ENCODE measurements around the gene IQSEC3. TPM values are rescaled to one million over a fixed set of nuclear protein-coding genes. Genes with fewer than 3 reads are reported as not detected.

The IQSEC3 gene
- total and polyA plus RNA-seq, 2 donors: 0.99 to 4.4 TPM

GRCh38 chr12:87856-88255 lies 21.3 kb downstream of the IQSEC3 start:
- Histone ChIP-seq H3K27ac (ENCODE audit: low read depth in 1 of 2, low read length in 1 of 2) (no peak overlapping the region), H3K4me1 (ENCODE audit: control insufficient read depth in 2 of 2, insufficient read depth in 2 of 2, low read length in 2 of 2) (peaks cover 0 to 2% of the 10 kb centered on the region in 2 donors), H3K36me3 (ENCODE audit: control insufficient read depth in 2 of 2, insufficient read depth in 2 of 2, low read length in 1 of 2) (no peaks in the 10 kb centered on the region), H3K4me3 (ENCODE audit: low read length in 2 of 2) (no peak overlapping the region), H3K27me3 (ENCODE audit: control insufficient read depth in 2 of 2, insufficient read depth in 1 of 2, low read length in 1 of 2) (no peaks in the 10 kb centered on the region), H3K9me3 (ENCODE audit: control insufficient read depth in 2 of 2, insufficient read depth in 1 of 2, low read length in 1 of 2) (peaks cover 0 to 10% of the 10 kb centered on the region in 2 donors)
- WGBS: 90% methylated on average over 9 of the region's 9 CpGs
- DNase-seq (ENCODE audit: low read depth in 6 of 9, low spot score in 9 of 9): no peak

DNA sequence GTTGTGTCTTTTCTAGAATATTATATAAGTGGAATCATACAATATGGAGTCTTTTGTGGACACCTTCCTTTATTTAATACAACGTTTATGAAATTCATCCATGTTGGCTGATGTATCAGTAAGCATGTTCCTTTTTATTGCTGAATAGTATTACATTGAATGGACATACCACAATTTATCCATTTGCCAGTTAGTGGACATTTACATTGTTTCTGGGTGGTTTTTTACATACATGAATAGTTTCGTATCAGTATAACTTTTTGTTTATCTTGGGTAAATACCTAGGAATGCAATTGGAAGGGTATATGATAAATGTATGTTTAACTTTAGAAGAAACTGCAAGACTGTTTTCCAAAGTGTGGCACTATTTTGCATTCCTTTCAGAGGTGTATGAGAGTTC lies 23.1 kb downstream of the IQSEC3 start:
- Histone ChIP-seq H3K9me3 (ENCODE audit: control insufficient read depth in 2 of 2, insufficient read depth in 1 of 2, low read length in 1 of 2) (peaks cover 0 to 10% of the 10 kb centered on the region in 2 donors), H3K36me3 (ENCODE audit: control insufficient read depth in 2 of 2, insufficient read depth in 2 of 2, low read length in 1 of 2) (no peaks in the 10 kb centered on the region), H3K4me3 (ENCODE audit: low read length in 2 of 2) (no peak overlapping the region), H3K27me3 (ENCODE audit: control insufficient read depth in 2 of 2, insufficient read depth in 1 of 2, low read length in 1 of 2) (no peaks in the 10 kb centered on the region), H3K27ac (ENCODE audit: low read depth in 1 of 2, low read length in 1 of 2) (no peak overlapping the region), H3K4me1 (ENCODE audit: control insufficient read depth in 2 of 2, insufficient read depth in 2 of 2, low read length in 2 of 2) (peaks cover 0 to 2% of the 10 kb centered on the region in 2 donors)
- 87% methylated on average over 2 of the region's 2 CpGs for WGBS
- DNase-seq (ENCODE audit: low read depth in 6 of 9, low spot score in 9 of 9): no peak

DNA sequence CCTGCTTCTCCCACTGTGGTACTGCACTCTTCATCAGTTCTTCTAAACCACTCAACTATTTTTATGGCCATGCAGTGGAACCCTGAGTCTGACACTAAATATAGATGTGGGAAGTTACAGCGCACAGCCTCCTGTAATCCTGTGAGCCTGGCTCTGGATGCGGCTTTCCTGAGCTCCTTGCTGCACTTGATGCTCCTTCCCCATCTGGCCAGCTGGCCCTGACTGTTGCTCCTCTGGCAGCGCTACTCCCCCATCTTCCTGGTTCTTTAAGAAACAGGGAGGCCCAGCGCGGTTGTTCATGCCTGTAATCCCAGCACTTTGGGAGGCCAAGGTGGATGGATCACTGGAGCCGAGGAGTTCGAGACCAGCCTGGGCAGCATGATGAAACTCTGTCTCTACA lies 24.6 kb downstream of the IQSEC3 start:
- Histone ChIP-seq H3K4me1 (ENCODE audit: control insufficient read depth in 2 of 2, insufficient read depth in 2 of 2, low read length in 2 of 2) (peaks cover 0 to 2% of the 10 kb centered on the region in 2 donors), H3K4me3 (ENCODE audit: low read length in 2 of 2) (no peak overlapping the region), H3K36me3 (ENCODE audit: control insufficient read depth in 2 of 2, insufficient read depth in 2 of 2, low read length in 1 of 2) (no peaks in the 10 kb centered on the region), H3K27ac (ENCODE audit: low read depth in 1 of 2, low read length in 1 of 2) (no peak overlapping the region), H3K9me3 (ENCODE audit: control insufficient read depth in 2 of 2, insufficient read depth in 1 of 2, low read length in 1 of 2) (peaks cover 0 to 10% of the 10 kb centered on the region in 2 donors), H3K27me3 (ENCODE audit: control insufficient read depth in 2 of 2, insufficient read depth in 1 of 2, low read length in 1 of 2) (no peaks in the 10 kb centered on the region)
- DNase-seq (ENCODE audit: low read depth in 6 of 9, low spot score in 9 of 9): no peak
- 84% methylated on average over 7 of the region's 7 CpGs for WGBS

GRCh38 chr12:93266-94005 lies 26.9 kb downstream of the IQSEC3 start:
- no peak overlapping the region for H3K27ac ChIP-seq (ENCODE audit: low read depth in 1 of 2, low read length in 1 of 2)
- H3K4me1 ChIP-seq (ENCODE audit: control insufficient read depth in 2 of 2, insufficient read depth in 2 of 2, low read length in 2 of 2): peaks cover 0 to 9% of the 10 kb centered on the region in 2 donors
- no peaks in the 10 kb centered on the region for H3K27me3 ChIP-seq (ENCODE audit: control insufficient read depth in 2 of 2, insufficient read depth in 1 of 2, low read length in 1 of 2)
- no peak overlapping the region for H3K4me3 ChIP-seq (ENCODE audit: low read length in 2 of 2)
- H3K9me3 ChIP-seq (ENCODE audit: control insufficient read depth in 2 of 2, insufficient read depth in 1 of 2, low read length in 1 of 2): peaks cover 0 to 10% of the 10 kb centered on the region in 2 donors
- DNase-seq (ENCODE audit: low read depth in 6 of 9, low spot score in 9 of 9): no peak
- 43% methylated on average over 6 of the region's 6 CpGs for WGBS
- H3K36me3 ChIP-seq (ENCODE audit: control insufficient read depth in 2 of 2, insufficient read depth in 2 of 2, low read length in 1 of 2): no peaks in the 10 kb centered on the region

- 98% methylated on average over 1 of the region's 1 CpG for WGBS
Measured at GRCh38 chr12:96543-96942, 30.0 kb downstream of the IQSEC3 start.

DNA sequence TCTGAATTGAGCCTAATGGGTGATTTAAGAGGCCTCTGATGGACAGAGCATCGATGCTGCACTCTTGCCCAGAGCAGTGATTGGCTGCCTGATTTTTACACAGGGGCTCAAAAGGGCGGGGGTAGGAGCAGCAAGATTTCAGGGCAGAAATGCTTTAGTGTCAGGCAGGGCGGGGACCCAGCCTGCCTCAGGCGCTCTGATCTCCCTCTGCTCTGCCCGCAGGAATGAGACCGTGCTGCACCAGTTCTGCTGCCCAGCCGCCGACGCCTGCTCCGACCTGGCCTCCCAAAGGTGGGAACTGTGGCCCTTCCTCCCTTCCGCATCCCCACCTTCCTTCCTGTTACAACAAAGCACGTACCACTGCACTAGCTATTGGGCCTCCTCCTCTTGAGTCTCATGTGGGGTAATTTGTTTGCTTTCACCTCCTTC lies 32.4 kb downstream of the IQSEC3 start:
- H3K27me3 ChIP-seq (ENCODE audit: control insufficient read depth in 2 of 2, insufficient read depth in 1 of 2, low read length in 1 of 2): peaks cover 0 to 2% of the 10 kb centered on the region in 2 donors

More at GRCh38 chr12:96543-96942, 30.0 kb downstream of the IQSEC3 start:
- Histone ChIP-seq H3K27ac (ENCODE audit: low read depth in 1 of 2, low read length in 1 of 2) (no peak overlapping the region), H3K36me3 (ENCODE audit: control insufficient read depth in 2 of 2, insufficient read depth in 2 of 2, low read length in 1 of 2) (no peaks in the 10 kb centered on the region), H3K9me3 (ENCODE audit: control insufficient read depth in 2 of 2, insufficient read depth in 1 of 2, low read length in 1 of 2) (peaks cover 0 to 9% of the 10 kb centered on the region in 2 donors), H3K27me3 (ENCODE audit: control insufficient read depth in 2 of 2, insufficient read depth in 1 of 2, low read length in 1 of 2) (peaks cover 0 to 2% of the 10 kb centered on the region in 2 donors), H3K4me3 (ENCODE audit: low read length in 2 of 2) (no peak overlapping the region), H3K4me1 (ENCODE audit: control insufficient read depth in 2 of 2, insufficient read depth in 2 of 2, low read length in 2 of 2) (peaks cover 0 to 9% of the 10 kb centered on the region in 2 donors)
- DNase-seq (ENCODE audit: low read depth in 6 of 9, low spot score in 9 of 9): no peak

DNA sequence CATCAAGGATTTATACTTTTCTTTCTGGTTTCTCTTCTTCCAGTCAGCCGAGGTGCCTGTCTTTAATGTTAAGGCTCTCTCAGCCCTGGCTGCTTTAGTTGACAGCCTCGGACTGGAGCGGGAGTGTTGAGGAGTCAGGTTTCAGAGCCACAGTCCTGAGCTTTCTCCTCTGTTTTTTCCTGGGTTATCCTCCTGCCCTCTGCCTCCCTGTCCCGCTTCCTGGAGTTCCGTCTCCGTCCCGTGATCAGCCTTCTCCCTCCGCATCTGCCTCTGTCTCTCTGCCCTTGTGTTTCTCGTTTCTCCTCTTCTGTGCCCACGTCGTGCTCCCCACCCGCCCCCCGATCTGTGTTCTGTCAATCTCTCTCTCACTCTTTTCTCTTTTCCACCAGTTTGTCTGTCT lies 33.0 kb downstream of the IQSEC3 start:
- no peaks in the 10 kb centered on the region for H3K36me3 ChIP-seq (ENCODE audit: control insufficient read depth in 2 of 2, insufficient read depth in 2 of 2, low read length in 1 of 2)
- no peak for DNase-seq (ENCODE audit: low read depth in 6 of 9, low spot score in 9 of 9)
- H3K9me3 ChIP-seq (ENCODE audit: control insufficient read depth in 2 of 2, insufficient read depth in 1 of 2, low read length in 1 of 2): peaks cover 0 to 3% of the 10 kb centered on the region in 2 donors
- no peak overlapping the region for H3K4me3 ChIP-seq (ENCODE audit: low read length in 2 of 2)
- H3K27ac ChIP-seq (ENCODE audit: low read depth in 1 of 2, low read length in 1 of 2): no peak overlapping the region
- peaks cover 0 to 2% of the 10 kb centered on the region in 2 donors for H3K27me3 ChIP-seq (ENCODE audit: control insufficient read depth in 2 of 2, insufficient read depth in 1 of 2, low read length in 1 of 2)
- WGBS: 85% methylated on average over 13 of the region's 13 CpGs
- H3K4me1 ChIP-seq (ENCODE audit: control insufficient read depth in 2 of 2, insufficient read depth in 2 of 2, low read length in 2 of 2): peaks cover 2 to 13% of the 10 kb centered on the region in 2 donors

More for the DNA sequence above, 32.4 kb downstream of the IQSEC3 start:
- H3K27ac ChIP-seq (ENCODE audit: low read depth in 1 of 2, low read length in 1 of 2): no peak overlapping the region
- no peaks in the 10 kb centered on the region for H3K9me3 ChIP-seq (ENCODE audit: control insufficient read depth in 2 of 2, insufficient read depth in 1 of 2, low read length in 1 of 2)
- no peak overlapping the region for H3K4me3 ChIP-seq (ENCODE audit: low read length in 2 of 2)
- no peaks in the 10 kb centered on the region for H3K36me3 ChIP-seq (ENCODE audit: control insufficient read depth in 2 of 2, insufficient read depth in 2 of 2, low read length in 1 of 2)
- no peak for DNase-seq (ENCODE audit: low read depth in 6 of 9, low spot score in 9 of 9)
- peaks cover 0 to 9% of the 10 kb centered on the region in 2 donors for H3K4me1 ChIP-seq (ENCODE audit: control insufficient read depth in 2 of 2, insufficient read depth in 2 of 2, low read length in 2 of 2)
- 85% methylated on average over 12 of the region's 12 CpGs for WGBS

GRCh38 chr12:101969-102878 lies 35.7 kb downstream of the IQSEC3 start:
- H3K27ac ChIP-seq (ENCODE audit: low read depth in 1 of 2, low read length in 1 of 2): no peak overlapping the region
- DNase-seq (ENCODE audit: low read depth in 6 of 9, low spot score in 9 of 9): no peak
- H3K4me3 ChIP-seq (ENCODE audit: low read length in 2 of 2): no peak overlapping the region
- peaks cover 3 to 18% of the 10 kb centered on the region in 2 donors for H3K4me1 ChIP-seq (ENCODE audit: control insufficient read depth in 2 of 2, insufficient read depth in 2 of 2, low read length in 2 of 2)
- H3K27me3 ChIP-seq (ENCODE audit: control insufficient read depth in 2 of 2, insufficient read depth in 1 of 2, low read length in 1 of 2): peaks cover 0 to 2% of the 10 kb centered on the region in 2 donors
- WGBS: 92% methylated on average over 15 of the region's 15 CpGs
- H3K9me3 ChIP-seq (ENCODE audit: control insufficient read depth in 2 of 2, insufficient read depth in 1 of 2, low read length in 1 of 2): peaks cover 0 to 8% of the 10 kb centered on the region in 2 donors
- H3K36me3 ChIP-seq (ENCODE audit: control insufficient read depth in 2 of 2, insufficient read depth in 2 of 2, low read length in 1 of 2): no peaks in the 10 kb centered on the region

DNA sequence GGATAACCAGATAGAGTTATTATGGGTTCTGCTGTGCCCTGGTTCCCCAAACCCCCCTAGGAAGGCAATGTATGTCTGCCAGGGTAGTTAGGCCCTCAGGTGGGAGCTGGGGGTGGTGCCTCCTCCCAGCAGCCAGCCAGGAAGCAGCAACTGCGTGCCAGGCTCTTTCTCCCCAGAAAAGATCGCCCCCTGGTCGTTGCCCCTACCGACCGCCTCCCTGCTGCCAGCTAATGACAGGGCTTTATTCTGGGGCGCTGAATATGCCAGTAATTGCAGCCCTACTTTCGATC lies 36.3 kb downstream of the IQSEC3 start:
- Histone ChIP-seq H3K9me3 (ENCODE audit: control insufficient read depth in 2 of 2, insufficient read depth in 1 of 2, low read length in 1 of 2) (peaks cover 0 to 8% of the 10 kb centered on the region in 2 donors), H3K27me3 (ENCODE audit: control insufficient read depth in 2 of 2, insufficient read depth in 1 of 2, low read length in 1 of 2) (peaks cover 0 to 2% of the 10 kb centered on the region in 2 donors), H3K4me3 (ENCODE audit: low read length in 2 of 2) (no peak overlapping the region), H3K27ac (ENCODE audit: low read depth in 1 of 2, low read length in 1 of 2) (no peak overlapping the region), H3K4me1 (ENCODE audit: control insufficient read depth in 2 of 2, insufficient read depth in 2 of 2, low read length in 2 of 2) (peaks cover 3 to 13% of the 10 kb centered on the region in 2 donors), H3K36me3 (ENCODE audit: control insufficient read depth in 2 of 2, insufficient read depth in 2 of 2, low read length in 1 of 2) (no peaks in the 10 kb centered on the region)
- no peak for DNase-seq (ENCODE audit: low read depth in 6 of 9, low spot score in 9 of 9)
- WGBS: 77% methylated on average over 7 of the region's 7 CpGs
